NCI-H1436 (cell line): ENCODE measurements around the gene HLA-DQB1.

ENCODE experiments used
- DNase-seq: peaks from one replicate; lab custom pipeline; 2025; lab: John Stamatoyannopoulos, UW

The HLA-DQB1 gene

GRCh38 chr6:32625137-32625536, 41.3 kb downstream of the HLA-DQB1 start:
- no peak for DNase-seq

GRCh38 chr6:32624565-32624964, 41.9 kb downstream of the HLA-DQB1 start:
- no peak for DNase-seq

- DNase-seq, result no peak
Measured at GRCh38 chr6:32623693-32624092, 42.8 kb downstream of the HLA-DQB1 start.

DNA sequence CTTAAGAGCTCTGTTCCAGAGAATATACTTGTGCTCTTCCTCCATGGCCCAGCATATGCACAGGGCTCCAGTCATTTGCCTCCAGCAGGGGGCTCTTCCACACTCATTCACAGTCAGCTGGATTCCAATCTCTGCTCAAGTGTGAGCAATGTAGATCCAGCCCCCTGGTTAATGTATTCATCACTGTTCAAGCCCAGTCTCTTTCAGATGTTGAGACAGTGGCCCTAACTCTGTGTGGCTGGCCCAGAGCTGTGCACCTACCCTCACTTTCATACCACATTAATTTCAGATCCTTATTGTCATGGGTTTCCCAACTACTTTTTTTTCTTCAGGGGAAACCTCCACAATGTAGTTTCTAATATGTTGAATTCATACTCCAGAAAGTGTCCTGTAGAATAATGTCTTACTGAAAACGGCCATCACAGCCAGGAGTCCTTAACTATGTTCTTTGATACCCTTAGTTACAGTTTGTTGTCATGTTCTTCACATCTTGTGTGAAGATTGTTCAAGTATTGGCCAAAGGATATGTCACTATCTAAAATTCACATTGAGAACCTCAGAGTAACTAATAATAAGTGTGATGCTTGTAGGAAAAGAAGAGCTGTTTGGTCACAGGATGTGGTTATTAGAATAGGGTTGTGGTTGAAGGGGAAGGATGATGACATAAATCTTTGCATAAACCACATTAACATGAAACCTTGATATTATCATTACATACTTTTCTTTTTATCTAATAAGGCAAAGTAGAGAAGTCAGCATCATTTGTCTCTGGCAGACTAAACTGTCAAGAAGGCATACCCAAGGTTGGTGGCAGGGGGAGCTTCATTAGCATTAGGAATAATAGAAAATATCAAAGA, 43.7 kb downstream of the HLA-DQB1 start:
- no peak for DNase-seq

GRCh38 chr6:32621372-32621771, 45.1 kb downstream of the HLA-DQB1 start:
- DNase-seq, result no peak

DNA sequence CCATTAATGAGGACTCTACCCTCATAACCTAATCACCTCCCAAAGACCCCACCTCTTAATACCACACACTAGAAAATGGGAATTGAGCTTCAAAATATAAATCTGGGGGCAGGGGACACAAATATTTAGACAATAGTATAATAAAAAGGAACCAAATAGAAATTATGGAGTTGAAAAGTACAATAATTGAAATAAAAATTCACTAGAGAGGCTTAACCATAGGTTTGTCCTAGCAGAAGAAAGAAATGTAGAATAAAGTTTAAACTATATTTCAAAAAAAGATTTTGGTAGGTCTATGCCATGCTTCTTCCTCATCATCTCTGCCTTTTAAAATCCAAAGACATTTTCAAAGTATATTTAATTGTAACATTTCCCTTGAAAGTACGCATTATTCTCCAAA, 48.7 kb downstream of the HLA-DQB1 start:
- DNase-seq, result no peak

DNA sequence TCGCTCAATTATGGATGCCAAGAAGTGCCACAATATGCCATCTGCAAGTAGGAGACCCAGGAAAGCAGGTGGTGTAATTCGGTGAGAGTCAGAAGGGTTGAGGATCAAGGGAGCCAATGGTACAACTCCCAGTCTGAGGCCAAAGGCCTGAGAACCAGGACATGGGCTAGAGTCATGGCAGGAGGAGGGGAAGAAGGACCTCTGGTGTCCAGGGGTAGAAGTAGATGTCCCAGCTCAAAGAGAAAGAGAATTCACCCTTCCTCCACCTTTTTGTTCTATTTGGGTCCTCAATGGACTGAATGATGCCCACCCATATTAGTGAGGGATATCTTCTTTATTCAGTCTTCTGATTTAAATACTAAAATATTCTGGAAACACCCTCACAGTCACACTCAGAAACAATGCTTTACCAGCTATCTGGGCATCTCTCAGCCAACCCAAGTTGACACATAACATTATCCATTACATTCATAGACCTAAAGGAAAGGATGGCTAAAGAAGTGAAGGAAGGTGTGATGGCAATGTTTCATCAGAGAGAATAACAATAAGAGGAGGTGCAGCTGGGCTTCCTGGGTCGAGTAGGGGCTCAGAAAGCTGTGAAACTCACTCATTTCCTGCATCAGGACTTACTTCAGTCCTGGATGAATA, 50.4 kb downstream of the HLA-DQB1 start:
- DNase-seq, result no peak

- DNase-seq, result no peak
Measured at GRCh38 chr6:32614366-32615081, 51.9 kb downstream of the HLA-DQB1 start.

GRCh38 chr6:32613475-32613874, 53.0 kb downstream of the HLA-DQB1 start:
- DNase-seq, result no peak

DNA sequence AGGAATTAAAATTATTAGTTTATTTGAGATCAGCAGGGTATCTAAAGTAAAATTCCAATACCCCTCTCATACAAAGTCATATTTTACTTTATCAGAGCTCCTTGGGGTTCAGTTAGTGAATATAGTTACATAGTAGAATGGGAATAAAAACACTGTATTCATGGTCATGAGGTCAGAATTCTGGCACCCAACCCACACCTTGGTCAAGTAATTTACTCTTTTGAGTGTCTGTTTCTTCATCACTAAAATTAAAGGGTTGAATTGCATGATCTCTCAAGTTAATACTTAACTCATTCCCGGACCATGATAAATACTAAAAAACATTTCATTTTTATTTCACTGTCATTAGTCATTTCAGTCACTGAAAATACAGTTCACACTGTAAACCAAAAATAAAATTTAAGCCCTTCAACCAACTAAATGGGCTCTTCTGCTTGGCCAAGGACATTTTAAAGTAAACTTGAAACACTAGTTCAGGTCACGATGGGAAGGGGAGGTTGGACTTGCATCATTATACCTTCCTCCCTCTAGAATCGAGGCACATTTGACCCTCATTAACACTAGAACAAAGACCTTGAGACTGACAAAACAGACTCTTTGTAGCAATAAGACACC, 55.7 kb downstream of the HLA-DQB1 start:
- DNase-seq, result no peak

GRCh38 chr6:32609731-32610640, 56.5 kb downstream of the HLA-DQB1 start:
- DNase-seq, result no peak
